SJSA1 (cell line): ENCODE measurements around the gene FAM72A. TPM values are rescaled to one million over a fixed set of nuclear protein-coding genes. Genes with fewer than 3 reads are reported as not detected.
A peak's percentile ranks its signal among the peaks of the same experiment; 100 is the strongest.
"Not testable (repeated sequence)": the region's sequence is repeated elsewhere in the genome, so short reads cannot be mapped to it uniquely, and the experiment has no call there.

Source experiments
- DNase-seq, 2 experiments: peaks; one replicate each; pipeline ENCODE4 v3.0.0-alpha.2; 2015 to 2020; ENCODE audit warnings: low spot score in 2 of 2, low read depth in 1 of 2
- H3K27ac ChIP-seq: fragments of 250-450 bp; sonication (Bioruptor Pico); 2 replicates; pipeline ENCODE4 v1.5.1; 2020; ENCODE audit warnings: mild to moderate bottlenecking, moderate library complexity
- H3K27me3 ChIP-seq: fragments of 250-450 bp; sonication (Bioruptor Pico); replicated peaks from 2 replicates; pipeline ENCODE4 v1.5.1; 2020; ENCODE audit warnings: mild to moderate bottlenecking, moderate library complexity
- H3K36me3 ChIP-seq: fragments of 250-450 bp; sonication (Bioruptor Pico); 2 replicates; pipeline ENCODE4 v1.5.1; 2020; ENCODE audit warnings: mild to moderate bottlenecking
- H3K4me1 ChIP-seq: fragments of 250-450 bp; sonication (Bioruptor Pico); replicated peaks from 2 replicates; pipeline ENCODE4 v1.6.1; 2021; ENCODE audit warnings: mild to moderate bottlenecking
- H3K4me3 ChIP-seq: fragments of 250-450 bp; sonication (Bioruptor Pico); 2 replicates; pipeline ENCODE4 v1.5.1; 2020; ENCODE audit warnings: mild to moderate bottlenecking
- H3K9me3 ChIP-seq: fragments of 250-450 bp; sonication (Bioruptor Pico); replicated peaks from 2 replicates; pipeline ENCODE4 v1.5.1; 2020; ENCODE audit warnings: mild to moderate bottlenecking
- total RNA-seq: library from RNA; depleted of rRNA; stranded (reverse); fragments of >200 nt; shearing (Covaris generic); gene quantifications from 2 replicates; pipeline ENCODE4 v1.2.3, GENCODE V29; 2014

The FAM72A gene
- total RNA-seq, 1 experiment from 2014 or later: 7.2 TPM

DNA sequence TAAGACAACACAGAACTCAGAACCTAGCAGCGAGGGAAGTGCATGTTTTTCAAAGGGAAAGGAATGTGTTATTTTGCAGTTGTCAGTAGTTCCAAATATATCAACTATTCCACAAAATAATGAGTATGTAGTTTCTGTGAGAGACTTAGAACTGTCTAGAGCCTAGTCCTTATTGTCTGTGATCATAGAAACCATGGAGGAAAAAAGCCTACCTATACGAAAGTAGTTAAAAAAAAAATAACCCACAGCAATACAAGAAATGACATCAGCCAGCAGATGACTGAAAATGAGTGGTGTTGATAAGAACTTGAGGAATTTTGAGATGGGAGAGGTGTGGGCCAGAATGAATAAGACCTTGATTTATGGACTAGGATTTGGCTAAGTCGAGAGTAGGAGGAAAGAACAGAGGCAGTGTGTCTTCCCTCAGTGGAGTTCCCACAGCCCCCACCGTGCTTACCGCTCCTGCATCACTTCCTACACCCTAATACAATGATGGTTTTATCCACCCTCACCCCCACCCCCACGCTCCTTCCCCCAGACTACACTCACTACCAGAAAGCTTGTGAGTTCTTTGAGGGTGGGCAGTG is 21.6 kb upstream of the FAM72A start:
- not testable (repeated sequence) for H3K4me1 ChIP-seq, H3K36me3 ChIP-seq, DNase-seq, H3K9me3 ChIP-seq, H3K27ac ChIP-seq, H3K4me3 ChIP-seq, H3K27me3 ChIP-seq

DNA sequence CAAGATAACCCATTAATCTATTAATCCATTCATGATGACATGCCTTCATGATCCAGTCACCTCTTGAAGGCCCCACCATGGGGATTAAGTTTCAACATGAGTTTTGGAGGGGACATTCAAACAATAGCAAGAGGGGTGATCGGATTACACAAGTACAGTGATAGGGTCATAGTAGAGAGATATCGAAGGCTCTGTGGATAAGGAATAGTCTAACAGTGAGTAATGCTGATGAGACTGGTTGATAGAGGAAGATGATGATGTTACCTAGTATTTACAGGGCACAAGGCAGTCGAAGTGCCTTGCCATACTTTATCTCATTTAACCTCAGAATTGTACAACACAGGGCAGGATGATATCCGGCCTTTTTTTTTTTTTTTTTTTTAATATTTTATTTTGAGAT is 18.9 kb upstream of the FAM72A start:
- H3K4me3 ChIP-seq, DNase-seq, H3K27me3 ChIP-seq, H3K27ac ChIP-seq, H3K36me3 ChIP-seq, H3K4me1 ChIP-seq, H3K9me3 ChIP-seq: not testable (repeated sequence)

DNA sequence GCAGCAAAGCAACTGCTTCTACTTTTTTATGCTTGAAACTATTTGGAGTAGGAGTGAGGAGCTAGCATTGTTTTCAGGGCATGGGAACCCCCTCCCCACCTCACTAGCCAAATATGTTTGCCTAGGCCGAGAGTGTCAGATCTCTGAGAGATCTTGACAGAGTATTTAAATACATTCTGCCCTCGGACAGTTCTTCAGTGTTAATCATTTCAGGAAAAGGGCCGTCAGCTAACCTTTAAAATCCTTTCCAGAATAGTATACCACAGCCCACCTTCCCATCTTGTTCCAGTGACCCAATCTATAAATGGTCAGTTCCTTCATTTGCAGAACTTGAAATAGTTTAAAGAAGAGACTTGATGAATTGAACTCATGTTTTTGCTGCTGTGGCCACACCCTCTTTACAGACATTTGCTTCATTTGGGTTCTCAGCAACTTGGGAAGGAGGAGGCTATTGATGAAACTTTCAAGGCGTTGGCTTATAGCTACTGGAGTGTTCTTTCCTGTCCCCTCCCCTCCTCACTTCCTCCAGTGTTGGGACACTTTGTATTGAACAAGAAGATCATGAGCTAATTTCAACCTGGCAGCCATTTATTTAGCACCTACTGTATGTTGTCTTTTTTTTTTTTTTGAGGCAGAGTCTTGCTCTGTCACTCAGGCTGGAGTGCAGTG is 17.8 kb upstream of the FAM72A start:
- not testable (repeated sequence) for H3K36me3 ChIP-seq, H3K27me3 ChIP-seq, H3K27ac ChIP-seq, H3K4me3 ChIP-seq, DNase-seq, H3K9me3 ChIP-seq, H3K4me1 ChIP-seq

DNA sequence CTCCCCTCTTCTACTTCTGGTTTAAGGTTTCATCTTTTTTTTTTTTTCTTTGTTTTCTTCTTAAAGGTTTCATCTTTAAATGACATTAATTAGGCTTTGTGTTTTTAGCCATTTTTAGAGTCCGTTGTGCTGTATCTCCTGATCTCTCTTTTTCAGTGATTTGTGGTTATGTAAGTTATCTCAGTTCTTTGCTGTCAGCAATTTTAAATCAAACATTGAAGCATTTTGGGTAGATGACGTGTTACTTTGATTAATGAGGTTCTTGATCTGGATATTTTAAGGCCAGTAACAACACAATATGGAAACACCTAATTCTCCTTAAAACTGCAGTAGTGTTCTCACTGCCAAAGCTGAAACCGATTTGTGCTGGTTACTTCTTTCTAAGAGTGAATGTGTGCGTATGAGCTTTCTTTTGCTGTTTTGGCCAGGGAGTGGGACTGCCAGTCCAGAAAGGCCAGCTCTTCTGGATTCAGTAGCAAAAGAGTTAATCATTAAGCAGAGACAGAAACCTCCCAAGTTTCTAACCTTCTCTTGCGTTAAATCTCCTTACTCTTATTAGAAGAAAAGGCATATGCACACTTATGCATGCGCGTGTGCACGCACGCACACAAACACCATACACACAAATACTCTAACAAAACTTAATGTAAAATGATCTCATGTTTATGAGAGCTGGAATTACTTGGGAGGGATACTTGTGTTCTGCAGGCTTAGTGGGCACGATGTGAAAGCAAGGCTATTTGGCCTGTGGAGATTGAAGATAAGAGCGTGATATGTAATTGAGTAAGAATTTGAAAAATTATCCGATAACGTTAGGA is 17.1 kb upstream of the FAM72A start:
- not testable (repeated sequence) for H3K4me1 ChIP-seq, H3K27me3 ChIP-seq, H3K4me3 ChIP-seq, H3K9me3 ChIP-seq, H3K36me3 ChIP-seq, H3K27ac ChIP-seq, DNase-seq

DNA sequence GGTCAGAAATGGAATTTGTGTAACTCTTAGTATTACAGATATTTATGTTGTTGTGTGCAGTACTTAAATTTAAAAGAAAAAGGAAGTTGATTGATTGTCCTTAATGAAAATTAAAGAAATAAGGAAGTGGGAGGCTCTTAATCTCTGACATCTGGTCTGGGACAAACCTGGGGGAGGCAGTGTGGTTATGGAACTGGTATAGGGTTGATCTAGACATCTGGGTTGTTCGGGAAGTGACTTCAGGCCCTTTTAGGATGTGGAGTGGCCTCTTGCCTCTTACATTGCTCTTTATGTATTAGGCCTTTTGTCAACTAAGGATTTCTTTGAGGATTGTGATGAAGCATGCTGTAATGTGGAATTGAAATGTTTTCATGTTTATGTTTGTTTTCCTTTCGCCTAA is 16.1 kb upstream of the FAM72A start:
- DNase-seq, H3K27ac ChIP-seq, H3K9me3 ChIP-seq, H3K4me3 ChIP-seq, H3K27me3 ChIP-seq, H3K36me3 ChIP-seq, H3K4me1 ChIP-seq: not testable (repeated sequence)

DNA sequence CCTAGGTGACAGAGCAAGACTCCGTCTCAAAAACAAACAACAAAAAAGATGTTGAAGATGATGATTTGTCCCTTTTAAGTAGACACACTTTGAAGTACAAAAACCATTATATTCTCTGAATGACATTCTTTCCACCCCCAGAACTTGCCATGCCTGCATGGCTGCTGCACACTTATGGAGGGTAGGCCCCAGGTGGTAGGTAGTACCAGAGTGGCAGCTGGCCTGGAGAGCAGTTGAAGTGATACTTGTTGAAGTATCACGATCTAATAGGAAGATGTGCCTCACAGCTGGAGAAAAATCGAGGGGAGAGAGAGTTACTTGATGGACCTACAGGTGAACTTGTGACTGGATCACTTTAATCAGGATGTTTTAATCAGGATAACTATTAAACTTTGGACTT is 15.6 kb upstream of the FAM72A start:
- not testable (repeated sequence) for DNase-seq, H3K27me3 ChIP-seq

DNA sequence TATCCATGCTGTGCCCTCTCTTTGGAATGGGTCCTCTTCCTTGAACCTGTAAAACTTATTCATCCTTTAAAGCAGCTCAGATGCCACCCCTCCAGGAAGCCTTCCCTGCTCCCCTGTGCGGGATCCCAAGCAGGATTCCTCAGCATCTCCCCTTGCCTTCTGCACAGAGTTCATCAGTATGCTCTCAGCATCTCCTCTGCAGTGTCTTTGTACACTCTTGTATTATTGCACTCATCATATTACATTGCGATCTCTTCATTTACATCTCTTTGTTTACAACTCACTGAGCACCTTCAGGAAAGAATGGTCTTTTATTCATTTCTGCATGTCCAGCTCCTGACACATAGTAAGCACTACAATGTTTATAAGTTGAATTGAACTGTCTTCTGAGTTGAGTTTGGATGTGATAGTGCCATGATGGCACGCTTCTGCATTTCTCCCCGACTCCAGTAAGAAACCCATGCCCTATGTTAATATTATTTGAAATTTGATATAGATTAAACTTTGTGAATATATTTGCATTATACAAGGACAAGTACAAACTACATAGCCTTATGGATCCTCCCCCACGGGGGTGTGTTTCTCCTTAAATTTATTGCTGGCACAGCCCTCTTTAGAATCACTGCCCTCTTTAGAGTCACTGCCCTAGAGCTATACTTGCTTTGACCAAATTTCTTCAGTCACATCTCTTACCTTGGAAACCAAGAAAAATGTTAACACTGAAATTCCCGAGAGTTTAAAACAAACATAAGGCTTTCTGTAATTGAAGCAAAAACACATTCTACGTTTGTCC is 13.2 kb upstream of the FAM72A start:
- H3K9me3 ChIP-seq, DNase-seq, H3K27ac ChIP-seq: not testable (repeated sequence)

More for the DNA sequence above, 15.6 kb upstream of the FAM72A start:
- not testable (repeated sequence) for H3K4me1 ChIP-seq, H3K27ac ChIP-seq, H3K36me3 ChIP-seq, H3K9me3 ChIP-seq, H3K4me3 ChIP-seq

DNA sequence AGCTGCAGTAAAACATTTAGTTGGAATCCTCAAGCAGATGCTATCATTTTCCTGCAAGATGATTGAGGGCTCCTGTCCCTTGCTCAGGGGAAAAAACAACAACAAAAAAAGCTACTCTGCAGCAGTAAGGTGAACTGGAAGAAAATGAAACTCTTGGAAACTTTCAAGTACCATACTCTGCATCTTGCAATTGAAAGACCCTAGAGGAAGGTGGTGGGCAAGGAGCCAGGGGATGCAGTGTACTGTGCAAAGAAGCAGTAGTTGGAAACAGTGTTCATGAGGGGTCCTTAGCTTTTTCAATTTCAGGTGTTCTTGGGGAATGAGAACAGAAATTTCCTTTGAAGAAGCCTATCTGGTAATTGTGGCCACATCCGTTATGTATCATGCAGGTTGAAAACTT is 8.2 kb upstream of the FAM72A start:
- H3K27me3 ChIP-seq, H3K4me1 ChIP-seq, H3K27ac ChIP-seq, H3K9me3 ChIP-seq, H3K4me3 ChIP-seq, DNase-seq, H3K36me3 ChIP-seq: not testable (repeated sequence)

More for the DNA sequence above, 13.2 kb upstream of the FAM72A start:
- H3K4me1 ChIP-seq, H3K27me3 ChIP-seq, H3K36me3 ChIP-seq, H3K4me3 ChIP-seq: not testable (repeated sequence)

DNA sequence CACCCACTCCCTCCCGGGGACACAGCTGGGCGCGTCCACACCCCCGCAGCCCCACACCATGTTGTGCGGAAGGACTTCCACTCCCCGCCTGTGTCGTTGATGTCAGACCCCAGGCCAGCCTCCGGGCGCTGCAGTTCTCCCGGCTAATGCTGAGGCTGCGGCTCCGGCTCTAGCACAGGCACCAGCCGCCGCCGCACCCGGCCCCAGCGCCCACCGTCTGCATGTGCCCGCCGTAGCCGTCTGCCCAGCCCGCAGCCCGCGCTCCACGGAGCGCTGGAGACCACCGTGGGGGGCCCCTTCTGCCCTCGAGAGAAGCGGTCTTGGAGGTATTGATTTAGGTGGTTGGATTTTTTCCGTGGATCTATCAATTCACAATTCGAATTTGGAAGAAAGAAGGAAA is 2.9 kb upstream of the FAM72A start:
- H3K27me3 ChIP-seq, H3K4me1 ChIP-seq, DNase-seq, H3K9me3 ChIP-seq, H3K36me3 ChIP-seq, H3K27ac ChIP-seq, H3K4me3 ChIP-seq: not testable (repeated sequence)

DNA sequence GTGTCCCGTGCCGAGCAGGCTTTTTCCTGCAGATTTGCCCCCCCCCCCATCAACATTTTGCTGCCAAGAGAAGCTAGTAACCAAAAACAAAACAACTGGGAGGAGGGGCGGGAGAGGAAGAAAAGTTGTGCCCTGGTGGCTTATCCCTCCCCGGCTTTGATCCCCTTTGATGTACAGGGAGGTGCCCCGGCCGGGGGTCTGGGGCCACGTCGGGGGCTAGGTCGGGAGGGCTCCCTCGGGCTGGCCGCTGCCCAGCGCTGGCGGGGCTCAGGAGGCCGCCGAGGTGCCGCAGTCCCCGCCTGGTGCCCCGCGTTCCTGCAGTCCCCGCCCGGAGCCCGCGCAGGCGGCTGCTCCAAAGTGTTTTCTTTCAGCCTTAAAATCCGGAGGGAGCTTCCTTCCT is 2.2 kb upstream of the FAM72A start:
- H3K27ac ChIP-seq, H3K4me1 ChIP-seq, H3K27me3 ChIP-seq, H3K36me3 ChIP-seq, H3K9me3 ChIP-seq: not testable (repeated sequence)
- peak overlapping the region; percentile 32 for H3K4me3 ChIP-seq
- DNase-seq: peak in 1 of 2 experiments; percentile 13

DNA sequence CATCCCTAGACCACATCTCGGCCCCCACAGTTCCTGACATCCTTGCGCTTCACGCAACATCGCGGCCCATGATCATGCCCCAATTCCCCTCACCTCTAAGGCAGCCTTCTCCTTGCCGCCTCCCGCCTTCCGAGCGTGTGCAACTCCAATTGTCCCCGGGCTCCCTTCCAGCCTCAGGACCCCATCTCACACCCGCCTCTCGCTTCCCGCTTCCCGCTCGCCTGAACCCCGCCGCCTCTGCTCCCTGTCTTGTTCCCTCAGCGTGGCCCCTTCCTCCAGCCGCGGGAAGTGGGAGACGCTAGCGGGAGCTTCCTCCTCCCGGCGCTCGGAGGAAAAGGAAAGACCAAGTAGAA is 1.5 kb upstream of the FAM72A start:
- not testable (repeated sequence) for H3K4me1 ChIP-seq, H3K36me3 ChIP-seq, H3K27me3 ChIP-seq, H3K4me3 ChIP-seq, H3K9me3 ChIP-seq, DNase-seq, H3K27ac ChIP-seq

DNA sequence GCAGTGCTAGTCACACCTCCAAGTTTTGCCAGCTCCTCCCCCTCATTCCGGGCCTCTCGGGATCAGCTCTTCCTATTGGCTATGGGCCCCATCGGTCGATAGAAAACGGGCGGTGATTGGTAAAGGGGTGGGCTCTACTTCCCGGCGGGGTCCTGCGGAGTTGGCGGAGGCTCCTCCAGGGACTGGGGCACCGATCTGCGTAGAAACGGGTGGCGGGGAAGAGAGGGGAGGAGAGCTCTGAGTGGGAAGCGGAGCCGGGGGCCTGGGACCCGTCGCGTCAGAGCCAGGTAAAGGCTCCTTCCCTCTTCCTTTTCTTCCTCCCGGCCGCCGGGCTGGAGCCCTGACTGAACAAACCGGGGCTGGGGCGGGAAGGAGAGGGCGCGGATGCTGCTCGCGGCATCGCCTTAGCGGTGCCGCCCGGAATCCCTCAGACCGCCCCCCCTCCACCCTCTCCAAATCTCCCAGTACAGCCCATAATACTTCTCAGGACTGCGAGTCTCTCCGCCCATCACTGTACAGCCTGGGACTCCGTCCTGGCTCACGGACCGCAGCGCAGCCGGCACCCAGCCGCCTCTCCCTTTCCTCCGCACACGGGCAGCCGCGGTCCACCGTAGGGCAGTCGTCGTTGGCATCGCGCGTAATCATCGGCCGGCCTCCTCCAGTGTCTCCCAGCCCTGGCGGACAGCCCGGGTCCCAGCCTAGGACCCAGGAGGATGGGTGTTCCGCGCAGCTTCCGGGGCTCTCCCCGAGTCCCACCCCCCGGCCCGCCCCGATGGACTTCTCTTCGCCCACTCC is 922 bp upstream of the FAM72A start, which contains the start of gene SRGAP2:
Gene SRGAP2 (plus strand): TSS at position 178 of the 795 bp plus-strand sequence. CDS start 2,430 bp downstream, outside the sequence.
- H3K27ac ChIP-seq, H3K9me3 ChIP-seq, H3K36me3 ChIP-seq, H3K27me3 ChIP-seq, H3K4me3 ChIP-seq, H3K4me1 ChIP-seq: not testable (repeated sequence)
- DNase-seq: peak; percentile 76 to 82

DNA sequence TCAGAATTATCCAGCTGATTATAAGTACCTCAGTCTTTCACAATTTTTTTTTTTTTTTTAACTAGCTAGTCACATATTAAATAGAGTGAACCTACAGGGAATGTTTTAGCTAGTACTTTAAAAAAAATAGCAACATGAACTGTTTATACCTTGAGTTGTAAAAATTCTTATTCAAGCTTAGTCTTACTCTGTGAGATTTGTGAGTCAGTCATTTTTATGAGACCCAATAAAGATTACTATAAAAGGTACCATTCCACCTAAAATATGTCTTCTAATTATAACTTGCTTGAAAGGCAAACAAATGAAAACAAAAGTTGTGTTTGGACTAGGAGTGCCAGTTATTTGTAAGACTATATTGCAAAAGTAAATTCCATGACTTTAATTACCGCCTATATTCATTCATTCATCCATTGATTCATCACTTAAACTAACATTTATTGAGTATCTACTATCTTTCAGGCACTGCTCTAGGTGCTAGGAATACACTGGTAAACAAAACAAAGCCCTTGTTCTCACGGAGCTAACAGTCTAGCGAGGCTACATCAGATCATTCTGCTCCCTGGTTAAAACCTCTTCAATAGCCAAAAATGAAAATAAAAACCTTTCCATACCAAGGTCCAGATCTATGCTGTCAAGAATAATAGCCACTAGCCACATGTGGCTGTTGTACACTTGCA is 5.8 kb downstream of the FAM72A start:
- not testable (repeated sequence) for H3K27me3 ChIP-seq, H3K36me3 ChIP-seq, H3K4me1 ChIP-seq, H3K27ac ChIP-seq, DNase-seq, H3K4me3 ChIP-seq, H3K9me3 ChIP-seq
